ENCODE results near the gene GEMIN7.
"Not testable (repeated sequence)": the region's sequence is repeated elsewhere in the genome, so short reads cannot be mapped to it uniquely, and the experiment has no call there.

Gene GEMIN7

DNA sequence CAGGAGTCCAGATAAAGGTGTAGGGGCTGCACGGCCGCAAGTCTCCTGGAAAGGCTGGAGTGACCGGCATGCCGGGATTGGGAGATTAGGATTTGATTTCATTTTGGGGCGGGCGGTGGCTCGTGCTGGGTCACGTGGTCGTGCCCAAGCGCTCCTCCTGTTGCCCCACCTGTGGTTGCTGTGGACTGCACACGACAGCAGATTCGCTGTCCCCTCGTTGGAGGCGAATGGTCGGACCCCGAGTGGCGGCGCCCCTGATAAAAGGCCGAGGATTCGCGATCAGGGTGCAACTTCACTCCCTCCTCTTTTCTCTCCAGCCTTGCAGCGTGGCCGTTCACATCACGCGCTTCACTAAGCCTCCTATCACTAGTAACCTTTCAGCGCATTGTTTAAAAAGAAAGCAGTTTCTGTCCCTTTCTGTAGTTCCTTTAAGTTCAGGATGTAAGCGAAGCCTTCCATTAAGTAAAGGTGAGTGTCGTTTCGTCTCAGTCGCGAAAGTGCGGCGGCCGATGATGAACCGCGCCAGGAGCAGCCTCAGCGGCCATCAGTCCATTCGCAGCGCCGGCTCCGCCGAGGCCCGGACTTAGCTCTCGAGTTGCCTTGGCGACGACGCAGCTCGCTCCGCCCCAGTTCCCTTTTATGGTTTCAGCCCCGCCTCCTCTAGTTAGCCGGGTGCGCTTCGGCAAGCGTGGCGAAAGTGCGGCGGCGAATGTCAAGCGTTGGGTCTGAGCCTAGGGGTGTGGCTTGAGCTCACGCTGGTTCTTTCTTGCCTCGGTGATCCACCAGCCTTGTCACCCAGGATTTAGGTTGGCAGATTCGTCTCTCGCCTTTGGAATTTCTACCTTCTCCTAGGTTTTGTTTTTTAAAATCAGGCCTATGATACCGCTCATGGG is 12.2 kb downstream of the GEMIN7 start:
- peak; percentile 98 for DNase-seq

DNA sequence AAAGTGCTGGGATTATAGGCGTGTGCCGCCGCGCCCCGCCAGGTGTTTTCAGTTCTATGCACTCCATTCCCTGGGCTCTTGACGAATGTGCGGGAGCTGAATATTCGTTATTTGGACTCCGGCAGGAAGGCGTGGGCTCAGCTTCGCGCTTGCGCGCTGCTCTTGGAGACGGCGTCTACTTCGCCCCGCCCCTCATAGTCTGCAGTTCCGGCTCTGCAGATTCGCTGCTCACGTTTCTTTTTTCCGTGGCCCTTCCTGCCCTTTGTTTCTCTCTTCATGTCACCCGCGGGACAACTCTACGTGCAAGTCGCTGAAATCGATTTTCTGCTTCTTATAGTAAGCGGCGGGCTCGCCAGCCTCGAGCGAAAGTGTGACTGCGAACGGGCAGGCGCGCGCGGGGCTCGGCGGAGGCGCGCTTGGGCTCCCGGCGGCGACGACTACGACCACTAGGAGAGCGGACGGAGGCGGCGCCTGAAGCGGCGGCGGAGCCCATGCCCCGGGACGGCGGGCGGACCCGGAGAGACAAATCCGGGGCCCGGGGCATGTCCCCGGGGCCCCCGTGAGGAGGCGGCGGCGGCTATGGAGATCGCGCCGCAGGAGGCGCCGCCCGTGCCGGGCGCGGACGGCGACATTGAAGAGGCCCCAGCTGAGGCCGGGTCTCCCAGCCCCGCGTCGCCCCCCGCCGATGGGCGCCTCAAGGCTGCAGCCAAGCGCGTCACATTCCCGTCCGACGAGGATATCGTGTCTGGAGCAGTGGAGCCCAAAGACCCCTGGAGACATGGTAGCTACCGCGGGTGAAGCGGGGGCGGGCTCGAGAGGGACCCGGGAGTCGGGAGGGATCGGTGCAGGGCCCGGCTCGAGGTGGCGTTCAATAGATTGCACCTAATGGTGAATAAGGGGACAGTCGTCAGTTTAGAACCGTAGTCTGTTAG is 14.0 kb downstream of the GEMIN7 start, which contains the start of gene PPP1R37:
TSS of gene PPP1R37 (plus strand) at position 433 of the 932 bp plus-strand sequence. CDS start at position 580, 147 bp downstream.
- peak; percentile 90 for DNase-seq

DNA sequence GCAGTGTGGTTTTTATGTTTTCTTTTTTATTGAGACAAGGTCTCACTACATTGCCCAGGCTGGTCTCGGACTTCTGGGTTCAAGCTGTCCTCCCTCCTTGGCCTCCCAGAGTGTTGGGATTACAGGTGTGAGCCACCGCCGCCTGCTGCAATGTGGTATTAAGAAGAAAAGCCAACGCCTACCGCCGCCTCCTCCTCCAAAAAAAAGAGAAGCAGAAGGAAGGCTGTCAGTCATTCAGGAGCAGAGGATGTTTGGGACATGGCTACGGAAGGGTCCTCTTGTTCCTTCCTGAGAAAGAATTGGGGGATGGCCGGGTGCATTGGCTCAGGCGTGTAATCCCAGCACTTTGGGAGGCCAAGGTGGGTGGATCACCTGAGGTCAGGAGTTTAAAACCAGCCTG is 15.1 kb downstream of the GEMIN7 start:
- no peak for DNase-seq

DNA sequence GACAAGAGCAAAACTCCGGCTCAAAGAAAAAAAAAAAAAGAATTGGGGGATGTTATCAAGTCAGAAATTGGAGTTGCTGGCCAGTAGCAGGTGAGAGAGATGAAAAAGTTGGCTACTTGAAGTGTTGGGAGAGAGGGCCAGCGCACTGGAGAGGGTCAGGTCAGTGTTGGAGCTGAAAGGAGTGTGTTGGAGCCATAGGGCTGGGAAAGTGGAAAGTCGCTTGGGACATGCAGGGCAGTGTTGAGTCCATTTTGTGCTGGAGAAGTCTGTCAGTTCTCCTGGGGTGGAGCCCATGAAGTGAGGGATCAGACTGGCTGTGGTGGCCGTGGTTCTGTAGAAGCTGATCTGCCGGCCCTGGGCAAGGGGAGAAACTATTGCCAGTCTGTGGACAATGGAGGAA is 15.6 kb downstream of the GEMIN7 start:
- DNase-seq, result no peak

DNA sequence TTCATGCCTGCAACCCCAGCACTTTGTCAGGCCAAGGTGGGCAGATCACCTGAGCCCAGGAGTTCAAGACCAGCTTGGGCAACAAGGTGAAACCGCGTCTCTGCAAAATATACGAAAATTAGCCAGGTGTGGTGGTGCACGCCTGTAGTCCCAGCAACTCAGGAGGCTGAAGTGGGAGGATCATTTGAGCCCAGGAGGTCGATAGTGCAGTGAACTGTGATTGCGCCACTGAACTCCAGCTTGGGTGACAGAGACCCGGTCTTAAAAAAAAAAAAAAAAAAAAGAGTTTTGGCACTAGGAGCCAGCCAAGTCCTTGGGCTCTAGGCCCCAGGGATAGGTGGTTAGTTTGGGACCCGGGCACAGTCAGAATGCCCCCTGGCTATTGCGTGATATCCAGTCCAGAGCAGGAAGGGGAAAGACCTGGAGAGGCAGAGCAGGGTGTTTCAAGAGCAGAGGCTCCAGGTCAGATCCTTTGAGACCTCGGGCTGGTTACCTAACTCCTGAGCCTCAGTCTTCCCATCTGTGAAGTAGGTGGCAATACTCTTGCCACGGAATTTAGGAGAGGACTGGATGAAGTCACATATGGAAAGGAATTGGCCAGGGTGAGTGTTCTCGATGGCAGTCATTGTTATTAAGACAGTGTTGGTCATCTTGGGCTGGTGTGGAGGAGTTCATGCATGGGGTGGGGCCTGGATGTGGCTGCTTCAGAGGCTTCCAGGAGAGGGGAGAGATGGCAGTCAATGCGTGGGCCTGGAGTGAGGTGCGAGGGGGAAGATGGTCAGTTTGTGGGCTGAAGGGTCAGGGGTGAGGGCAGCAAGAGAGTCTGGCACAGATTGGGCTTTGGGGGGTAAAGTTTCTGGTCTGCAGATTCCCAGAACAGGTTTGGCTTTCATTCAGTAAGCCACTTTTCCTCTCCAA is 16.7 kb downstream of the GEMIN7 start:
- DNase-seq, result no peak

DNA sequence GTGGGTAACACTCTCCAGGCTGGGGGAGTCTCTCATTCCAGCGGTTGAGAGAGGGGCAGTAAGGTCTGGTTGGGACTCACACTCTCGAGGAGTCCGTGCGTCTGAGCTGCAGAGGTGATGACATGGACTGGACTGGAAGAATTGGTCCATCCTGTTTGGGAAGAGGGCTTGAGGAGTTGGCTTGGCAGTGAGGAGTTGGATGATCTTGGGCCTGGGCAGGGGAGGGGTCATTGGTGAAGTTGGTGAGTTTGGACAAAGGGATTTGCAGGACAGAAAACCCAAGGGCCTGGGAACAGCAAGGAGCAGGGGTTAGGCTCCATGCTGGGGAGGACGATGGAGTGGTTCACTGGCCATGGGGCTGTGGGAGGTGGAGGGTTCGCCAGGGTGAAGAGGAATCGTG is 17.6 kb downstream of the GEMIN7 start:
- DNase-seq, result no peak

DNA sequence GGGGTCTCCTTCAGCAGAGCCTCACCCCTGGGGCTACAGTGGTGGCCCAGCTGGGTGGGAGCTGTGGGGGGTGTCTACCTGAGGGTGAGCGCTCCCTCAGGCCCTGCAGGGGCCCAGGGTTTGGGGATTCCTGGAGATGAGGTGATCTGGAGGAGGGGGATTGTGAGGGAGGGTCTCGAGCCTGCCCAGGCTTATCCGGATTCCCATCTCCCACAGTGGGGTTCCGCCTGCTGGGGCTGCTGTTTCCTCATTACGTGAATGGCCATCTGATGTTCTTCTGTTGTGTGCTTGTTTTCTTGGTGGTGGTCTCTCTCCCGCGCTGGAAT is 18.4 kb downstream of the GEMIN7 start:
- no peak for DNase-seq

DNA sequence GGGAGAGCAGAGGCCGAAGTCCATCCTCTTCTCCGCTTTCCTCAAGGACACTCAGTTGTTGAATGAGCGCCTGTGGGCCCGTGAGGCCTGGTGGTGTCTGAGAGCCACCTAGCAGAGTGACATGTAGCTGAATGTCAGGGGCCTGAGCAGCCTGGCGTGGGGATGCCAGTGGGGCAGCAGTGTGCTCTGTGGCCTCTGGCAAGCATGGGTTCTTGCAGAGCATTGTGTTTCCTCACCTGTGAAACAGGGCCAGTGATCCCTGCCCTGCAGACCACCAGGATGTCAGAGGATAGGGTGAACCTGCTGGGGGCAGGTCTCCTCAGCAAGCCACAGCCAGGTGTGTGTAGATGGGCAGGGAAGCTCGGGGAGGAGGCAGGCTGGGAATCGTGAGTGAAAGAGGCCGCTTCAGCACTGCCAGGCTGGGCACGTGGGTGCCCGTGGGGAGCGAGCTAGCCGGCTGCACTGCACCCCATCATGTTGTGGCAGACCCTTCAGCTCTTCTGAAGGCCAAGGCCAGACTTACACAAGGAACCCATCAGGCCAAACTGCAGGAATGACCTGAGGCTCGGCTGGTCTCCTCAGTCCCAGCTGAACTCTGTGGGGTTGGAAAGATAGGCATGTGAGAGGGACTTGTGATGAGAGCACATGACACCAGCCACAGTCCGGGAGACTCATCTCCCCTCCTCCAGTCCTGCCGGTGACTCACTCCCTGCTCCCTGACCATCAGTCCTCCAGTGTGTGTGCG is 18.9 kb downstream of the GEMIN7 start:
- DNase-seq, result no peak

DNA sequence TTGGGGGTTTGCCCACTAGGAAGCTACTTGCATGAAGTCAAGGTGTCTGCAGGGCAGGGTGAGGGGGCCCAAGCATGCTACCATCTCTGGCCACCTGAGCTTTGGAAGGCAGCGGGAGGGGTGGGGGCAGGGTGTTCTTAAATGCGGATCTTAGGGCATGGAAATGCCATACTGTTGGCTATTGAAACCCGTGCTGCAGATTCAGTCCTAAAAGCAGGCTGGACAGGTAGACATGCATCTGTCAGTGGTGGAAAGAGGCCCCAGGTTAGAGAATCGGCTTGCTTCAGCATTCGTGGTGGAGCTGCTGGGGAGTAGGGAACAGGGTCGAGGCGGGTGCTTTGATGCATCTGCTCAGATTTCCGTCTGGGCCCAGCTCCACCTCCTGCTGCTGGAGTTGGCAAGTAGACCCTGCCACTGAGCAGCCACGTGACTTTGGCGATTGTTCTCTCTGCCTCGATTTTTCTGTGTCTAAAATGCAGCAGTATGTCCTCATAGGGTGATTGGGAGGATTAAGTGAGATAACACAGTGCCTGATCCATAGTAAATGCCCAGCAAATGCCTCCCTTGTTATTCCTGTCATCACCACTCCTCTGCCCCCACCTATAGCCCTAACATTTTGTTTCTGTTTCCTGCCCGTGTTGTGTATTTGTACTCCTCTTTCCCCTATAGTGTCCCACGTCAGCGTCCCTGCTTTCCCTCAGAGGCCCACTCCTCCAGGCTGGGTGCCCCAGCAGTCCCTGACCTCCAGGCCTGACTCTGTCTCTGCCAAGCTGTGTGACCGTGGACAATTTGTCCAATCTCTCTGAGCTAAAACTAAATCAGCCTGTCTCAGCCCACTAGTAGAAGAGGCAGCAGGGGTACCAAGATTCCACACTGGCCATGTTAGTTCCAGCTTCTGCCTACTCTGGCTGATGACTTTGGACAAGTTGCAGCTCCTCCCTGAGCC is 19.7 kb downstream of the GEMIN7 start:
- no peak for DNase-seq

DNA sequence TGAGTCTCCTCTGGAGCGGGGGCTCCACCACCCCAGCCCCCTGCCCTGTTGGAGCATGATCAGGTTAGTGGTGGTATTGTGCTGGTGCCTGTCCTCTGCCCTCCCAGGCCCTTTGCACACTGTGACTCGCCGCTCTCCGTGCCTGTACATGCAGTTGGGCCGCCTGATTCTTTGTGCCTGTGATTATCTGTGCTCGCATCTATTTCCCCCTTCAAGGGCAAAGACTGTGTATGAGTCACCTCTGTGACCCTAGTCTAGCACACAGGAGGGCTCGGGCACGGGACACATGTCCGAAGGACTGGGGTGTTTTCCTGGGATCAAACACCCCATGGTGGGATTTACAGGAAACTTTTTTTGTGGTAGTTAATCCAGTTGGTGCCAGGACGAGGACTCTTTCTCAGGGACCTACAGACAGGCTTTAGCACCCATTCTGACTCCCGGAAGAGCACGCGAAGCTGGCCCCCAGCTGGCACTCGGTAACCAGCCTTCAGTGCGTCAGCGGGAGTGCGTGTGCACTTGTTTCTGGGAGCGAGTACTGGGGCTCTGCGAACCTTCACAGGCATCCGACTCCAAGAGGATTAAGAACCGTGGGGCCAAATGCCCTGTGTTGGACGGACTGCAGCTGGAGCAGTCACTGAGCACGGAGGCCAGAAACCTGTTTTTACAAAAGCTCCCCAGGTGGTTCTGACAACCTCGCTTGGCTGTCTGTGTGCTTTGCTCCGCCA is 20.6 kb downstream of the GEMIN7 start:
- DNase-seq, result no peak

DNA sequence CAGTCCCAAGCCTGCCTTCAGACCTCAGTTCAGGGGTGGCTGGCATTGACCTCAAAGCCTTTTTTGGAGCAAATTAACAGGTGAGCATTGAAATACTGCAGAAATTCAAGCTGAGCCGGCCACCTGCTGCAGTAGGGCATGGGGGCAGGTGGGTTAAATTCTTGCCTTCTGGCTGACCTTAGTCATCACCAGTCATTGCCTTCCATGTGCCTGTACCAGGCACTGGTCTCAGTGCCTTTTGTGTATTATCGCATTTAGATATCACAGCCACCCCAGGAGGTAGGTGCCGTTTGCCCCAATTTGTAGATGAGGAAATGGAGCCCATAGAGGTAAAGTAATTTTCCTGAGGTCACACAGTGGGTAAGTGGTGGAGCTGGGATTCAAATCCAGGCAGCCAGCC is 21.1 kb downstream of the GEMIN7 start:
- no peak for DNase-seq

DNA sequence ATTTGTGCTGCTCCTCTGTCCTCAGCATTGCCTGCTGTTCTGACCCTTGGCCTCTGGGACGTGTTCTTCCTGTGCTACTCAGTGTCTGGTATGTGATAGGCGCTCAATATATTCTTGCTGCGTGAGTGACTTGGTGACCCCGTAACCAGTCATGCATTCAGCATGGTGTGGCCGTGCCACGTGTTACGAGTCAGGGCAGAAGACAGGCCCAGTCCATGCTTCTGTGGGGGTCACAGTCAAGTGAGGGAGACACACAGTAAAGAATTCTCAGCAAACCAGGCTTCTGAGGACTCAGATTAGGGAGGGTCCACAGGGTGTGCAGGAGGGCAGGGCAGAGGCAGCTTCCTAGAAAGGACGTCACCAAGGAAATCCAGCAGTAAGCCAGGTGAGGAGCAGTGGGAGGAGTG is 21.8 kb downstream of the GEMIN7 start:
- DNase-seq, result no peak

DNA sequence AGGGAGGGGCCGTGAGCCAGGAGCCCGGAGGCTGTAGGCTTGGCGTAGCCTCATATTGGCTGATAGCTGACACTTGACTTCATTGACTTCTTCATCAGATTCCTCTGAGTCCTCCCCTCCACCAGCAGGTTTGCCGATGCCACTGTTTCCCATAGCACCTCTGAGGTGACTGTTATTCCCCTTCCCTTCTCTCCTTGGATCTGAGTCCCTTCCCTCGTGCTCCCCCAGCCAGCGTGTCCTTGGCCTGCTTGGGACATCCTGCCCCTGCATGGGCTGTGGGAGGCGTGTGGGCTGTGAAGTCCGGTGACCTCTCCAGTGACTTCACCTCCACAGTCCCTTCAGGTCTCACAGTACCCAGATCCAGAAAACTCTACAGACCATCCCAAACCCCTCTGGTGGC is 22.7 kb downstream of the GEMIN7 start:
- no peak for DNase-seq

DNA sequence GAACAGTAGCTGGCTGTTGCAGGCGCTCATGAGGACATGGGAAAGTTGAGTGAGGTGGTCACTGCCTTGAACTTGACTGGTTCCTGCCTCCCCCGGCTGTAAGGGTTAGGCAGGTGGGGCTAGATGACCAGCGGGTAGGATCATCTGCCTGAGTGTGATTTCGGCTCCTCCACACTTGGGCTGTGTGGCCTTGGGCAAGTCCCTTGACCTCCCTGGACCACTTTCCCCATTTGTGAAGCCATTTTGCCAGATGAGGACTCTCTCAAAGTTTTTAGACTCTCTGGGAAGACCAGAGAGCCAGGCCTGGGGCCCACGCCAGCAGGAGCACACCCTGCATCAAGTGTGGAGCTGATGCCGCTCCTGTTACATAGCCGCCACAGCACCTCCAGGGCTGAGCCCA is 23.4 kb downstream of the GEMIN7 start:
- DNase-seq, result no peak

DNA sequence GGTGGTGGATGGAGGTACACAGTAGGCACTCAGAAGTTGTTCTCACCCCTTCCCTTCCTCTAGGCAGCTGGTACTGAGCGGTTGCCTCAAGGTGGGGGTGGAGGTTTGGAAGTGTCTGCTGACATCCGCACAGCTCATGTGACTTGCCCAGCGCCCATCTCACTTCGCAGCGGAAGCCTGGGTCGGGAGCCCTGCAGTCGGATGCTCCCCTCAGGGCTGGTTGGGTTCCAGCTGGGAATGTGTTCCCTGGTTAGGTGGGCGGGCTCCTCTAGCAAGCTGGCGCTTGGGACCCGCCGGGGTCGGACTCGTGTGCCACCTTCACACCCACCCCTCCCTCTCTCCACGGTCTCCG is 24.1 kb downstream of the GEMIN7 start:
- DNase-seq, result no peak

DNA sequence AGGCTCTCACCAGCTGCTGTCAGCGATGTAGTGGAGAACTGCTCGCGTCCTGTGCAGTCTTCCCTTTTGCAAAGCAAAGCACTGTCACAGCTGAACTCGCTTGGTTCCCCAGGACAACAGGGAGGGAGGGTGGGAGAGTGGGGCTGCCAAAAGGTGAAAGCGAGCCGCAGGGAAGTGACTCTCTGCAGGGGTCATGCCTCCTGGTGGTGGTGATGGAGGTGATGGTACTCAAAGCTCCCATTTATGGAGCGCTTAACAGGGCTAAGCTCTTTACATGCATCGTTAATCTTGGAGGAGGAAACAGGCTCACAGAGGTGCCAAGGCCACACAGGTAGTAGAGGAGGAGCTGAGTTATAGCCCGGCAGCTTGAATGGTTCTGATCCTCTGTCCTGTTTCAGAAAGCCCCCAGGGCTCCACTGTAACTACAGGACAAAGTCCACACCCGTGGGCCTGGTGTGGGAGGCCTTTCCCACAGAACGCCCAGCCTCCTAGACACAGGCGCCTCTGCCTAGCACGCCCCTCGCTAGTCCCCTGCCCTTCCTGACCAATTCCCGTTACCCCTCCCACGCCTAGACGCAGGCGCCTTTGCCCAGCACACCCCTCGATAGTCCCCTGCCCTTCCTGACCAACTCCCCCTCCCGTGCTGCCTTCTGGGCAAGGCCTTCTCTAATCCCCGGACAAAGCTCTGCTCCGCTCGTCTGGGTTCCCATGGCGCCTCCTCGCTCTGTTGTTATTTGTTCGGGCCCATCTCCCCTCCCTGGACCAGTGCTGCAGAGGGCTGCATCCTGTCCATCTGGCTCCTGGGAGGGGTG is 24.7 kb downstream of the GEMIN7 start:
- no peak for DNase-seq

DNA sequence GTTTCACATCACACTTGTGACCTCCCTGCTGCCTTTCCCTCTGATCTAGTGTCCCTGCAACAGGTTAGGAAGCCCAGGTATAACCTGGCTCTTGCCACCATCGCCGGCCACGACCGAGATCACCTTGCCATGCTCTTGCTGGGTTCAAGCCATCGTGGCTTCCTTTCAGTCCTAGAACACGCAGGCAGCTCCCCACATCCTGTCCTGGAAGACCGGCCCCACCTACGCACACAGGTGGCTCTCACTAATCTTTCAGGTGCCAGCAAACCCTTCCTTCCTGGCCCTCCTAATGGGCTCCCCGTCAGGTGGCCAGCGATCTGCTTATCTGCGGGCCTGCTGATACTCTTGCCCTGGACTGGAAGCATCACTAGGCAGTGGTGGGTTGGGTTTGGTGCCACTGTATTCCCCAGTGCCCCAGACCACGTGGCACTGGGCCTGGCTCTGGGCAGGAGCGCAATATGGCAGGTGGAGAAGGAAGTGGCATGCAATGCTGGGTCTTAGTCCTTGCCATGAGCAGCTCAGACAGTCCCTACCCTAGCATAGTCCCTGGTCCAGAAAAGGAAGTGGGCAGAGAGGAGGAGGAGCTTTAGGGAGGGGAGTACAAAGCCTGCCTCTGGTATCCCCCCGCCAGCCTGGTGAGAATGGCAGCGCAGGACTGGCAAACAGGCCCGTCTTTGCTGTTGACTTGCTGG is 25.7 kb downstream of the GEMIN7 start:
- DNase-seq, result no peak

DNA sequence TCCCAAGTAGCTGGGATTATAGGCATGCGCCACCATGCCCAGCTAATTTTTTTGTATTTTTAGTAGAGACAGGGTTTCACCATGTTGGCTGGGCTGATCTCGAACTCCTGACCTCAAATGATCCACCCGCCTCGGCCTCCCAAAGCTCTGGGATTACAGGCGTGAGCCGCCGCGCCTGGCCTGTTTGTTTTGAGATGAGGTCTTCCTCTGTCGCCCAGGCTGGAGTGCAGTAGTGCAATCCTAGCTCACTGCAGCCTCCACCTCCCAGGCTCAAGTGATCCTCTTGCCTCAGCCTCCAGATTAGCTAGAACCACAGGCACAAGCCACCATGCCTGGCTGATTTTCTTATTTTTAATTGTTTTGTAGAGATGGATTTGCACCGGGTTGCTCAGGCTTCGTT is 27.3 kb downstream of the GEMIN7 start:
- DNase-seq, result not testable (repeated sequence)

Measured in activated T-cell treated with anti-CD3 and anti-CD28 coated beads for 4 hours (primary cell).